Suppressor macrophage treated with lipopolysaccharide for 4 hours (primary cell): ENCODE measurements around the gene CLSTN2.

Experiments
- DNase-seq: peaks from one replicate; pipeline ENCODE4 v3.0.0-alpha.2; 2020

CLSTN2 gene

GRCh38 chr3:140530131-140530530, 595.1 kb downstream of the CLSTN2 start:
- no peak for DNase-seq

- DNase-seq: no peak
These were observed 595.6 kb downstream of the CLSTN2 start for GRCh38 chr3:140530603-140531002.

GRCh38 chr3:140532793-140533330, 597.9 kb downstream of the CLSTN2 start:
- DNase-seq: no peak

GRCh38 chr3:140536926-140537726, 602.1 kb downstream of the CLSTN2 start:
- no peak for DNase-seq

GRCh38 chr3:140537727-140538082, 602.7 kb downstream of the CLSTN2 start:
- DNase-seq: no peak

- no peak for DNase-seq
These were observed 605.3 kb downstream of the CLSTN2 start for GRCh38 chr3:140540262-140540661.

GRCh38 chr3:140541975-140542653, 607.1 kb downstream of the CLSTN2 start:
- DNase-seq: no peak

GRCh38 chr3:140545197-140545596, 610.2 kb downstream of the CLSTN2 start:
- DNase-seq: no peak

GRCh38 chr3:140545756-140546155, 610.8 kb downstream of the CLSTN2 start:
- DNase-seq: no peak

- no peak for DNase-seq
These were observed 611.7 kb downstream of the CLSTN2 start for GRCh38 chr3:140546649-140547048.

- DNase-seq: no peak
These were observed 617.4 kb downstream of the CLSTN2 start for GRCh38 chr3:140552403-140552802.

GRCh38 chr3:140552898-140553297, 617.9 kb downstream of the CLSTN2 start:
- DNase-seq: no peak

GRCh38 chr3:140553591-140553990, 618.6 kb downstream of the CLSTN2 start:
- no peak for DNase-seq

- DNase-seq: no peak
These were observed 620.7 kb downstream of the CLSTN2 start for GRCh38 chr3:140555666-140556065.

- DNase-seq: no peak
These were observed 622.5 kb downstream of the CLSTN2 start for GRCh38 chr3:140557476-140557875.

- no peak for DNase-seq
These were observed 624.6 kb downstream of the CLSTN2 start for GRCh38 chr3:140559546-140559945.

GRCh38 chr3:140563206-140563760, 628.3 kb downstream of the CLSTN2 start:
- no peak for DNase-seq

- DNase-seq: no peak
These were observed 633.1 kb downstream of the CLSTN2 start for GRCh38 chr3:140568131-140568530.

GRCh38 chr3:140568842-140569520, 634.0 kb downstream of the CLSTN2 start:
- DNase-seq: no peak

GRCh38 chr3:140570602-140571001, 635.6 kb downstream of the CLSTN2 start:
- no peak for DNase-seq

- DNase-seq: no peak
These were observed 636.9 kb downstream of the CLSTN2 start for GRCh38 chr3:140571836-140572235.

GRCh38 chr3:140572334-140572733, 637.3 kb downstream of the CLSTN2 start:
- DNase-seq: no peak

- no peak for DNase-seq
These were observed 638.0 kb downstream of the CLSTN2 start for GRCh38 chr3:140573011-140573410.
